Measurements from ENCODE around the gene INO80E. TPM values are rescaled to one million over a fixed set of nuclear protein-coding genes. Genes with fewer than 3 reads are reported as not detected.

Gene INO80E
- total and polyA plus RNA-seq, 8 donors, result 3.5 to 319 (median 52.3) TPM

DNA sequence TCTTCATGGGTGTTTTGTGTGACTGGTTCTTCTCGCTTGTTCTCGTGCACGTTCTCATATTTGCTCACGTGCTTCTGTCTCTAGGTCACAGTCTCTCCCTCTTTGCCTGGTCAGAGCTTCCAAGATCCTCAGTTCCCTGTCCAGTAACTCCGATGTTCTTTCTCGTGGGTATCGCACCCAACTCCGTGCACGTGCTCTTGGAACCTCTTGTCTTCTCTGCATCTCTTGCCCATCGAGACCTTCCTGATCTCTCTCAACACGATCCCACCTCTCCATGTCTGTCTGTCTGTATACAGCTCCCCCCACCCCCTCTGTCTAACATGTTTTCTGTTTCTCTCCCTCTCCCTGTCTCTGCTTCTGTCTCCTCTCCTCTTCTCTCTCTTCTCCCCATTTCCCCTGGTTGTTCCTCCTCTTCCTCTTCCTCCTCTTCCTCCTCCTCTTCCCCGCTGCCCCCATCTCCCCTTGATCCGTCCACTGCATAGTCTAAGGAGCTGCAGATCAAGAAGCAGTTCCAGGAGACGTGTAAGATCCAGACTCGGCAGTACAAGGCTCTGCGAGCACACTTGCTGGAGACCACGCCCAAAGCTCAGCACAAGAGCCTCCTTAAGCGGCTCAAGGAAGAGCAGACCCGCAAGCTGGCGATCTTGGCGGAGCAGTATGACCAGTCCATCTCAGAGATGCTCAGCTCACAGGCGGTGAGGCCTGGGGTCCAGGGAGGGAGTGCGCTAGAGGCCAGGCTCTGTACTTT lies 6.8 kb upstream of the INO80E start:
- no peak for TF ChIP-seq POLR2A (IDR thresholded peaks at IDR 0.05)
- TF ChIP-seq, protein P1, sequence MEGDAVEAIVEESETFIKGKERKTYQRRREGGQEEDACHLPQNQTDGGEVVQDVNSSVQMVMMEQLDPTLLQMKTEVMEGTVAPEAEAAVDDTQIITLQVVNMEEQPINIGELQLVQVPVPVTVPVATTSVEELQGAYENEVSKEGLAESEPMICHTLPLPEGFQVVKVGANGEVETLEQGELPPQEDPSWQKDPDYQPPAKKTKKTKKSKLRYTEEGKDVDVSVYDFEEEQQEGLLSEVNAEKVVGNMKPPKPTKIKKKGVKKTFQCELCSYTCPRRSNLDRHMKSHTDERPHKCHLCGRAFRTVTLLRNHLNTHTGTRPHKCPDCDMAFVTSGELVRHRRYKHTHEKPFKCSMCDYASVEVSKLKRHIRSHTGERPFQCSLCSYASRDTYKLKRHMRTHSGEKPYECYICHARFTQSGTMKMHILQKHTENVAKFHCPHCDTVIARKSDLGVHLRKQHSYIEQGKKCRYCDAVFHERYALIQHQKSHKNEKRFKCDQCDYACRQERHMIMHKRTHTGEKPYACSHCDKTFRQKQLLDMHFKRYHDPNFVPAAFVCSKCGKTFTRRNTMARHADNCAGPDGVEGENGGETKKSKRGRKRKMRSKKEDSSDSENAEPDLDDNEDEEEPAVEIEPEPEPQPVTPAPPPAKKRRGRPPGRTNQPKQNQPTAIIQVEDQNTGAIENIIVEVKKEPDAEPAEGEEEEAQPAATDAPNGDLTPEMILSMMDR (IDR thresholded peaks at IDR 0.05), result no peak
- TF ChIP-seq EP300 (IDR thresholded peaks at IDR 0.05), result no peak
- no peak for TF ChIP-seq POLR2AphosphoS5 (IDR thresholded peaks at IDR 0.05)
- H3K9me3 ChIP-seq, result no peaks in the 10 kb centered on the region
- intact Hi-C loops (cut with DNase I; ENCODE audit: low total_unique reads), result no loop called here
- H3K27me3 ChIP-seq, result no peaks in the 10 kb centered on the region
- DNase-seq, result peak in 1 of 2 donors; percentile 65
- peaks cover 2 to 17% (median 5%) of the 10 kb centered on the region in 4 donors for H3K4me1 ChIP-seq
- peak overlapping the region in 1 of 5 donors; percentile 44 for H3K27ac ChIP-seq
- no peak overlapping the region for H3K4me3 ChIP-seq
- peaks cover 82 to 97% (median 96%) of the 10 kb centered on the region in 4 donors for H3K36me3 ChIP-seq
- 60 to 70% (median 67%) methylated on average over 21 to 23 of the region's 23 CpGs for WGBS, 5 donors

DNA sequence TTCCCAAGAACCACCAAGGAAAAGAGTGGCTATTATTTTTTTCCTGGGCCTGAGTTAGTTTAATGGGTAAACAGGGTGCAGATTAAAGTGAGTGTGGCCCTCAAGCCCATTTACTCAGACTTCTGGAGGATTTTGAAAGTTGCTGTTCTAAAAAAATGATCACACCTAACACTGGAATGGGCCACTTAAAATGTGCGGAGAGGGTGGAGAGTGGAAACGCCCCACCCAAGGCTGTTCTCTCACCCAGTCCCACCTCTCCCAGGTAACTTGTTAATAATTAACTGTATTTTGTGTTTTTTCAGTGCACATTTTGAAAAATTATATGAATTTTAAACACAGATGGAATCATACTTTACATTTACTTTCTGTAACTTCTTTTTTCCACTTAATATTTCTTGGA lies 6.0 kb upstream of the INO80E start:
- Histone ChIP-seq H3K4me1 (peaks cover 9 to 25% (median 13%) of the 10 kb centered on the region in 4 donors), H3K9me3 (no peaks in the 10 kb centered on the region), H3K27me3 (no peaks in the 10 kb centered on the region), H3K27ac (peak overlapping the region in 1 of 5 donors; percentile 44), H3K36me3 (peaks cover 74 to 90% (median 88%) of the 10 kb centered on the region in 4 donors), H3K4me3 (no peak overlapping the region)
- 46 to 69% (median 65%) methylated on average over 2 of the region's 2 CpGs for WGBS, 5 donors
- TF ChIP-seq POLR2A (IDR thresholded peaks at IDR 0.05) (no peak), EP300 (IDR thresholded peaks at IDR 0.05) (no peak), POLR2AphosphoS5 (IDR thresholded peaks at IDR 0.05) (no peak)
- TF ChIP-seq, protein P1 (IDR thresholded peaks at IDR 0.05), result no peak
- peak in 1 of 2 donors; percentile 59 for DNase-seq
- intact Hi-C loops (cut with DNase I; ENCODE audit: low total_unique reads), result no loop called here

DNA sequence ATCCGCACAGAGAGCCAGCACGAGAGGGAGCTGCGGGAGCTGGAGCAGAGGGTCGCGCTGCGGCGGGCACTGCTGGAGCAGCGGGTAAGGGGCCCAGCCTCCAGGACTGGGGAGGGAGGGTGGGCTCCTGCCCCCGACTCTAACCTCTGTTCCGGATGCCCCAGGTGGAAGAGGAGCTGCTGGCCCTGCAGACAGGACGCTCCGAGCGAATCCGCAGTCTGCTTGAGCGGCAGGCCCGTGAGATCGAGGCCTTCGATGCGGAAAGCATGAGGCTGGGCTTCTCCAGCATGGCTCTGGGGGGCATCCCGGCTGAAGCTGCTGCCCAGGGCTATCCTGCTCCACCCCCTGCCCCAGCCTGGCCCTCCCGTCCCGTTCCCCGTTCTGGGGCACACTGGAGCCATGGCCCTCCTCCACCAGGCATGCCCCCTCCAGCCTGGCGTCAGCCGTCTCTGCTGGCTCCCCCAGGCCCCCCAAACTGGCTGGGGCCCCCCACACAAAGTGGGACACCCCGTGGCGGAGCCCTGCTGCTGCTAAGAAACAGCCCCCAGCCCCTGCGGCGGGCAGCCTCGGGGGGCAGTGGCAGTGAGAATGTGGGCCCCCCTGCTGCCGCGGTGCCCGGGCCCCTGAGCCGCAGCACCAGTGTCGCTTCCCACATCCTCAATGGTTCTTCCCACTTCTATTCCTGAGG lies 5.0 kb upstream of the INO80E start:
- TF ChIP-seq POLR2AphosphoS5 (IDR thresholded peaks at IDR 0.05), result no peak
- TF ChIP-seq POLR2A (IDR thresholded peaks at IDR 0.05), result no peak
- no peak for TF ChIP-seq EP300 (IDR thresholded peaks at IDR 0.05)
- TF ChIP-seq, protein P1 (IDR thresholded peaks at IDR 0.05), result no peak
- intact Hi-C loops (cut with DNase I; ENCODE audit: low total_unique reads), result no loop called here
- Histone ChIP-seq H3K4me3 (no peak overlapping the region), H3K27me3 (no peaks in the 10 kb centered on the region), H3K27ac (peak overlapping the region in 1 of 5 donors; percentile 3), H3K4me1 (peaks cover 10 to 29% (median 17%) of the 10 kb centered on the region in 4 donors), H3K36me3 (peaks cover 64 to 80% (median 78%) of the 10 kb centered on the region in 4 donors), H3K9me3 (no peaks in the 10 kb centered on the region)
- 90 to 96% (median 92%) methylated on average over 19 to 35 of the region's 35 CpGs for WGBS, 5 donors
- DNase-seq, result no peak

DNA sequence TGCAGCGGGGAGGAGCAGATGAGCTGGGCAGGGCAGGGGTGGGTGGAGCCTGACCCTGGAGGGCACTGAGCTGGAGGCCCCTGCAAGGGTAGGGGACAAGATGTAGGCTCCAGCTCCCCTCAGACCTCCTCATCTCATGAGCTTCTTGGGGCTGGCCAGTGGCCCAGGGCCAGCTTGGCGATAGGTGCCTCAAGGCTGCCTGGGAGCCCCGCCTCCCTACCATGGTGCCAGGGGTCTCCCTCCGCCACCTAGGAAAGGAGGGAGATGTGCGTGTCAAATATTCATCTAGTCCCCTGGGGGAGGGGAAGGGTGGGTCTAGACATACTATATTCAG lies 4.5 kb upstream of the INO80E start:
- intact Hi-C loops (cut with DNase I; ENCODE audit: low total_unique reads), result no loop called here
- no peaks in the 10 kb centered on the region for H3K27me3 ChIP-seq
- no peak for DNase-seq
- TF ChIP-seq EP300 (IDR thresholded peaks at IDR 0.05) (no peak), POLR2AphosphoS5 (IDR thresholded peaks at IDR 0.05) (no peak), POLR2A (IDR thresholded peaks at IDR 0.05) (no peak)
- TF ChIP-seq, protein P1 (IDR thresholded peaks at IDR 0.05), result no peak
- H3K9me3 ChIP-seq, result no peaks in the 10 kb centered on the region
- H3K4me1 ChIP-seq, result peaks cover 11 to 31% (median 20%) of the 10 kb centered on the region in 4 donors
- no peak overlapping the region for H3K27ac ChIP-seq
- WGBS, 5 donors, result 72 to 87% (median 81%) methylated on average over 5 of the region's 5 CpGs
- peaks cover 59 to 74% (median 73%) of the 10 kb centered on the region in 4 donors for H3K36me3 ChIP-seq
- no peak overlapping the region for H3K4me3 ChIP-seq

All from stomach (tissue), 9 donors.